CD4-positive, alpha-beta T cell treated with Interleukin-4 for 1 hour (primary cell): ENCODE results near the gene PCDHA12.
"Not testable (repeated sequence)": the region's sequence is repeated elsewhere in the genome, so short reads cannot be mapped to it uniquely, and the experiment has no call there.

ENCODE experiments used
- DNase-seq, 2 donors: peaks; one replicate each; pipeline ENCODE4 v3.0.0-alpha.2; 2020 to 2022

PCDHA12 gene

DNA sequence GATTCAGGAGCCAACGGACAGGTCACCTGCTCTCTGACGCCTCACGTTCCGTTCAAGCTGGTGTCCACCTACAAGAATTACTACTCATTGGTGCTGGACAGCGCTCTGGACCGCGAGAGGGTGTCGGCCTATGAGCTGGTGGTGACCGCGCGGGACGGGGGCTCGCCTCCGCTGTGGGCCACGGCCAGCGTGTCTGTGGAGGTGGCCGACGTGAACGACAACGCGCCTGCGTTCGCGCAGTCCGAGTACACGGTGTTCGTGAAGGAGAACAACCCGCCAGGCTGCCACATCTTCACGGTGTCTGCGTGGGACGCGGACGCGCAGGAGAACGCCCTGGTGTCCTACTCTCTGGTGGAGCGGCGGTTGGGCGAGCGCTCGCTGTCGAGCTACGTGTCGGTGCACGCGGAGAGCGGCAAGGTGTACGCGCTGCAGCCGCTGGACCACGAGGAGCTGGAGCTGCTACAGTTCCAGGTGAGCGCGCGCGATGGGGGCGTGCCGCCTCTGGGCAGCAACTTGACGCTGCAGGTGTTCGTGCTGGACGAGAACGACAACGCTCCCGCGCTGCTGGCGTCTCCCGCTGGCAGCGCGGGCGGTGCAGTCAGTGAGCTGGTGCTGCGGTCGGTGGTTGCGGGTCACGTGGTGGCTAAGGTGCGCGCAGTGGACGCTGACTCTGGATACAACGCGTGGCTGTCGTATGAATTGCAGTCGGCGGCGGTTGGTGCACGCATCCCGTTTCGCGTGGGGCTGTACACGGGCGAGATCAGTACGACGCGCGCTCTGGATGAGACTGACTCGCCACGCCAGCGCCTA lies 17.7 kb upstream of the PCDHA12 start:
- no peak for DNase-seq

DNA sequence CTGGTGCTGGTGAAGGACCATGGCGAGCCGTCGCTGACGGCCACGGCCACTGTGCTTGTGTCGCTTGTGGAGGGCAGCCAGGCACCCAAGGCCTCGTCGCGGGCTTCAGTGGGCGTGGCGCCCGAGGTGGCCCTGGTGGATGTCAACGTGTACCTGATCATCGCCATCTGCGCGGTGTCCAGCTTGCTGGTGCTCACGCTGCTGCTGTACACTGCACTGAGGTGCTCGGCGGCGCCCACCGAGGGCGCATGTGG lies 17.2 kb upstream of the PCDHA12 start:
- DNase-seq, result no peak

- DNase-seq, result no peak
These were observed 12.4 kb upstream of the PCDHA12 start for GRCh38 chr5:140862441-140863295.

DNA sequence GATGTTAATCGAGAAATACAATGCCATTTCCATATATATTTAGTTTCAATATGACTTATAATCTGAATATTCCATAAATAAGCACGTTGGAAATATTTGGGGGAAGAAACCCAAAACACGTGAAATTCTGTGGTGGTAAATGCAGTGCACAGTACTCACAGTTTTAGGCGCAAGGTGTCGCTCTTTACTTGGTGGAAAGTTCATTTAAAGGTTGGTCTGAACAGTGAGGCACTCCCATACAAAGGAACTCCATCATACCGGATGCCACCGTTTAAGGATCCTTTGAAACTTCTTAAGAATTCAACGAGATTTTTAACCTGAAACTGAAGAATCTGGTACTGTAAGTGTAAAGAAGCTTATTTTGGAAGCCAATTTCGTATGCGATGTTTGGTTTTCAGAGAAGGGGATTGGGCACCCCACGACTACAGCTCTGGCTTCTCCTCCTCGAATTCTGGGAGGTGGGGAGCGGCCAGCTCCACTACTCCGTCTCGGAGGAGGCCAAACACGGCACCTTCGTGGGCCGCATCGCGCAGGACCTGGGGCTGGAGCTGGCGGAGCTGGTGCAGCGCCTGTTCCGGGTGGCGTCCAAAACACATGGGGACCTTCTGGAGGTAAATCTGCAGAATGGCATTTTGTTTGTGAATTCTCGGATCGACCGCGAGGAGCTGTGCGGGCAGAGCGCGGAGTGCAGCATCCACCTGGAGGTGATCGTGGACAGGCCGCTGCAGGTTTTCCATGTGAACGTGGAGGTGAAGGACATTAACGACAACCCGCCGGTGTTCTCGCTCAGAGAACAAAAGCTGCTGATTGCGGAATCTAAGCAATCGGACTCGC lies 6.2 kb upstream of the PCDHA12 start, which contains the start of gene PCDHA11:
PCDHA11 (plus strand) TSS at position 237 of the 834 bp plus-strand sequence; CDS start at position 384, 147 bp downstream.
- DNase-seq, result no peak

DNA sequence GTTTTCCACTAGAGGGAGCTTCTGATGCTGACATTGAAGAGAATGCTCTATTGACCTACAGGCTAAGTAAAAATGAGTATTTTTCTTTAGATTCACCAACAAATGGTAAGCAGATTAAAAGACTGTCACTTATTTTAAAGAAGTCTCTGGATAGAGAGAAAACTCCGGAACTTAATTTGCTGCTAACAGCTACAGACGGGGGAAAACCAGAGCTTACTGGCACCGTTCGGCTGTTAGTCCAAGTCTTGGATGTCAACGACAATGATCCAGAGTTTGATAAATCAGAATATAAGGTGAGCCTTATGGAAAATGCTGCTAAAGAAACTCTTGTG lies 5.6 kb upstream of the PCDHA12 start:
- DNase-seq, result no peak

DNA sequence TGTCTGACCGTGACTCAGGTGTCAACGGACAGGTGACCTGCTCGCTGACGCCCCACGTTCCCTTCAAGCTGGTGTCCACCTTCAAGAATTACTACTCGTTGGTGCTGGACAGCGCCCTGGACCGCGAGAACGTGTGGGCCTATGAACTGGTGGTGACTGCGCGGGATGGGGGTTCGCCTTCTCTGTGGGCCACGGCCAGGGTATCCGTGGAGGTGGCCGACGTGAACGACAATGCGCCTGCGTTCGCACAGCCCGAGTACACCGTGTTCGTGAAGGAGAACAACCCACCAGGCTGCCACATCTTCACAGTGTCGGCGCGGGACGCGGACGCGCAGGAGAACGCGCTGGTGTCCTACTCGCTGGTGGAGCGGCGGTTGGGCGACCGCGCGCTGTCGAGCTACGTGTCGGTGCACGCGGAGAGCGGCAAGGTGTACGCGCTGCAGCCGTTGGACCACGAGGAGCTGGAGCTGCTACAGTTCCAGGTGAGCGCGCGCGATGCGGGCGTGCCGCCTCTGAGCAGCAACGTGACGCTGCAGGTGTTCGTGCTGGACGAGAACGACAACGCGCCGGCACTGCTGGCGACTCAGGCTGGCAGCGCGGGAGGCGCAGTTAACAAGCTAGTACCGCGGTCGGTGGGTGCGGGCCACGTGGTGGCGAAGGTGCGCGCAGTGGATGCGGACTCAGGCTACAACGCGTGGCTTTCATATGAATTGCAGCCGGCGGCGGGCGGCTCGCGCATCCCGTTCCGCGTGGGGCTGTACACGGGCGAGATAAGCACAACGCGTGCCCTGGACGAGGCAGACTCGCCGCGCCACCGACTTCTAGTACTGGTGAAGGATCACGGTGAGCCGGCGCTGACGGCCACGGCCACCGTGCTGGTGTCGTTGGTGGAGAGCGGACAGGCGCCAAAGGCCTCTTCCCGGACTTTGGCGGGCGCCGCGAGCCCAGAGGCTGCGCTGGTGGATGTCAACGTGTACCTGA lies 4.6 kb upstream of the PCDHA12 start:
- DNase-seq, result no peak

DNA sequence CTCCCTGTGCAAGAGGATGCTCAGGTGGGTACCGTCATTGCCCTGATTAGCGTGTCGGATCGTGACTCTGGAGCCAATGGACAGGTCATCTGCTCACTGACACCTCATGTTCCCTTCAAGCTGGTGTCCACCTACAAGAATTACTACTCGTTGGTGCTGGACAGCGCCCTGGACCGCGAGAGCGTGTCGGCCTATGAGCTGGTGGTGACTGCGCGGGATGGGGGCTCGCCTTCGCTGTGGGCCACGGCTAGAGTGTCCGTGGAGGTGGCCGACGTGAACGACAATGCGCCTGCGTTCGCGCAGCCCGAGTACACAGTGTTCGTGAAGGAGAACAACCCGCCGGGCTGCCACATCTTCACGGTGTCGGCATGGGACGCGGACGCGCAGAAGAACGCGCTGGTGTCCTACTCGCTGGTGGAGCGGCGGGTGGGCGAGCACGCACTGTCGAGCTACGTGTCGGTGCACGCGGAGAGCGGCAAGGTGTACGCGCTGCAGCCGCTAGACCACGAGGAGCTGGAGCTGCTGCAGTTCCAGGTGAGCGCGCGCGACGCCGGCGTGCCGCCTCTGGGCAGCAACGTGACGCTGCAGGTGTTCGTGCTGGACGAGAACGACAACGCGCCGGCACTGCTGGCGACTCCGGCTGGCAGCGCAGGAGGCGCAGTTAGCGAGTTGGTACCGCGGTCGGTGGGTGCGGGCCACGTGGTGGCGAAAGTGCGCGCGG lies 1.6 kb downstream of the PCDHA12 start:
- not testable (repeated sequence) for DNase-seq

DNA sequence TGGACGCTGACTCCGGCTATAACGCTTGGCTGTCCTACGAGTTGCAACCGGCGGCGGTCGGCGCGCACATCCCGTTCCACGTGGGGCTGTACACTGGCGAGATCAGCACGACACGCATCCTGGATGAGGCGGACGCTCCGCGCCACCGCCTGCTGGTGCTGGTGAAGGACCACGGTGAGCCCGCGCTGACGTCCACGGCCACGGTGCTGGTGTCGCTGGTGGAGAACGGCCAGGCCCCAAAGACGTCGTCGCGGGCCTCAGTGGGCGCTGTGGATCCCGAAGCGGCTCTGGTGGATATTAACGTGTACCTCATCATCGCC lies 2.1 kb downstream of the PCDHA12 start:
- DNase-seq, result no peak

- DNase-seq, result no peak
These were observed 6.9 kb downstream of the PCDHA12 start, which contains the start of gene PCDHA13 for GRCh38 chr5:140881889-140882590. Gene PCDHA13 (plus strand): TSS chr5:140882124. CDS start chr5:140882269, 145 bp downstream.

DNA sequence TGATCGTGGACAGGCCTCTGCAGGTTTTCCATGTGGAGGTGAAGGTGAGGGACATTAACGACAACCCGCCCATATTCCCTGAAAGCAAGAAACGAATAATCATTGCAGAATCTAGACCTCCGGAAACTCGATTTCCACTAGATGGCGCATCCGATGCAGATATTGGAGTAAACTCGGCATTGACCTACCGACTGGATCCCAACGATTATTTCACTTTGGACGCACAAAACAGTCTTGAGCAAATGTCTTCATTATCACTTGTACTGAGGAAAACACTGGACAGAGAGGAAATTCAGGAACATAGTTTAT lies 7.4 kb downstream of the PCDHA12 start:
- no peak for DNase-seq

DNA sequence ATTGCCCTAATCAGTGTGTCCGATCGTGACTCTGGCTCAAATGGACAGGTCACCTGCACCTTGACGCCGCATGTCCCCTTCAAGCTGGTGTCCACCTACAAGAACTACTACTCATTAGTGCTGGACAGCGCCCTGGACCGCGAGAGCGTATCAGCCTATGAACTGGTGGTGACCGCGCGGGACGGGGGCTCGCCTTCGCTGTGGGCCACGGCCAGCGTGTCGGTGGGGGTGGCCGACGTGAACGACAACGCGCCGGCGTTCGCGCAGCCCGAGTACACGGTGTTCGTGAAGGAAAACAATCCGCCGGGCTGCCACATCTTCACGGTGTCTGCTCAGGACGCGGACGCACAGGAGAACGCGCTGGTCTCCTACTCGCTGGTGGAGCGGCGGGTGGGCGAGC lies 8.3 kb downstream of the PCDHA12 start:
- DNase-seq, result no peak

- DNase-seq, result no peak
These were observed 9.0 kb downstream of the PCDHA12 start for GRCh38 chr5:140883927-140884697.

DNA sequence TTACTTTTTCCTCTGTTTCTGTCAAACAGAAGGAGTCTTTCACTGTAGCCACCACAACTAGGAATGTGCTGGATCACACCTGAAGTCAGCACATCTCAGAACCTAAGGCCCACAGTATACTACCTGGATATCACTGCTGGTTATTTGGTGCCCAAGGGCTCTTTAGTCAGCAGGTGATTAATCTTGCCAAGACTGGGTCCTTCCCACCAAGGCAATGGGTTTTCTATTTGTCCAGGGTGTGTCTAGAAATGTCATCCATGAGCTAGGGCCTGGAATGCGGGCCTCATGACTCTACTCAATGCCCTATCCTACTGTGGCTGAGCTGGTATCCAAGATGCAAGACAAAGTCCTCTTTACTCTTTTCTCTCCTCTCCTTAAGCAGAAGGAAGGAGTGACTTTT lies 41.2 kb downstream of the PCDHA12 start:
- no peak for DNase-seq

DNA sequence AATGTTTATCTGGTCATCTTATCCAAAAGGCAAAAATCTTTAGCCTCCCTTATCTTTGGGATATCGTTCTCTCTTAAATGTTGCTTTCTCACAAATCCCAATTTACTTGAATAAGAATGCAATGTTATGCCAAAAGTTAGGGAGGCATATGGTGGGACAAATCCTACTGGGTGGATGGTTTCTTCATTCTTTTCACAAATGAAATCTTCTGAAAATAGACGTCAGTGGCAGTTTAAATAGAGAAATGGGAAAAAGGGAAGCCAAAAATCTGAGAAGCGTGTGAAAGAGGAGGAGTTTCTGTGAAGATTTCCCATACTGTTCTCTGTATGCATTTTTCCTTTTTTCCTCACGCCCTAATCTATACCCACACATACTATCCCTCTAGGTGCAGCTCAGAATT lies 48.5 kb downstream of the PCDHA12 start:
- no peak for DNase-seq

DNA sequence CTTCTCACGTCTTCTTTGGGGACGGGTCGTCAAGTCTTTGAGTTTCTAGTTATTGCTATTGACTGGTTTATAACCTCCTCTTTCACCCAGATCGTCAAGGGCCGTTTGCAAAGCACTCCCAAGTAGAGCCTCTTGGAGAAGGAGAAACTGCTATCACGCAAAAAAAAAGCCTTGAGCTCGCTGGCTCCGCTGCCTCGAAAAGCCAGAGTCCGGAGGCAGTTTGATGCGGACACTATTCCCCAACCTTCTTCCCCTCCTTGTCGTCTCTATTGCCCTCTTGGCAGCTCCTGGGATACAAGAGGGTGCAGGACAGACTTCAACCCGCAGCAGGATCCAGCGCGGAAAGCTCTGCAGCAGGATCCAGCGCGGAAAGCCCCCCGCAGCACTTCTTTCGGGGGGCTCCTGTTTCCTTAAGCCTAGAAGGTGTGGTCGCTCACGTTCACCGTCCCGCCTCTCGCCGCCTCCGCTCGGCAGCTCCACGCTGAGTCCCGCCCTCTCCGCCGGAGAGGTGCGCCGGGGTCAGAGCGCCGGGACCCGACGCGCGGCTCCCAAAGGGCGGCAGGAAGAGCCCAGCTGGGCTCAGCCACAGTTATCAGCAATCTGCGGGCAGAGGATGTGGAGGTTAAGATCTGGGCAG lies 50.8 kb downstream of the PCDHA12 start, which contains the start of gene PCDHAC1:
PCDHAC1 (plus strand) TSS at position 494 of the 637 bp plus-strand sequence. CDS start 594 bp downstream, outside the sequence.
- no peak for DNase-seq

DNA sequence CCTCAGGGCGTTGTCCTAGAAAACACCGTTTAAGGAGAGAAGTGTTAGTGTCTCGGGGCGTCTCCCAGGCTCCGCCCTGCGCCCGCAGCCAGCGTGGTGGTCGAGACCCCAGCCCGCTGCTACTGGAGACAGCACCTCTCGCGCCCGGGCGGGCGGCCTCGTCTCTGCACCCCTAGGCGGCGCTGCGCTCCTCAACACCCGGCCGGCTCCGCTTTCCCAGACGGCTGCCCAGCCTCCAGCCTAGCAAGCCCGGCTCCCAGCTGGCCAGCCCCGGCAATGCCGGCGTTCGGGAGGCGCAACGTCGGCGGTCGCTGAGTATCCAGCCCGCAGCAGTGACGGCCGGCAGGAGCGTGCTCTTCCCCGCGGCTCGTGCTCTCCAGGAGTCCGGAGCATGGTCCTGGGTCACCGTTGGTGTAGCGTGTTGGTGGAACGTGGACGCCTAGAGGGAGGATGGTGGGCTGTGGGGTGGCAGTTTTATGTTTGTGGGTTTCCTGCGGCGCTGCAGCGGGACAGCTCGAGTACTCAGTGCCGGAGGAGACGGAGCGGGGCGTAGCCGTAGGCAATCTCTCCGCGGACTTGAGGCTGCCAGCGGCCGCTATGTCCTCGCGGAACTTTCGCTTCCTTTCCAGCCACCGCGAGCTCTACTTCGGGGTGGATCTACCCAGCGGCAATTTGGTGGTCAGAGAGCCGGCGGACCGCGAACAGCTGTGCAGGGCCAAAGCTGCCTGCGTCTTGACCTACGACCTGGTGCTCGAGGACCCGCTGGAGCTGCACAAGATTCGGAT lies 51.5 kb downstream of the PCDHA12 start:
- peak in 1 of 2 donors; percentile 6 for DNase-seq

- no peak for DNase-seq
These were observed 52.1 kb downstream of the PCDHA12 start for GRCh38 chr5:140927228-140927573.
